GM12878 (cell line): ENCODE data around the gene DNAAF1. TPM values are rescaled to one million over a fixed set of nuclear protein-coding genes. Genes with fewer than 3 reads are reported as not detected.

Source experiments
- GATAD2B ChIP-seq: fragments of 450-650 bp; conservative IDR thresholded peaks from 2 replicates; pipeline ENCODE4 v1.6.1; 2017; ENCODE audit warnings: low read depth, mild to moderate bottlenecking, moderate library complexity
- PAX5 ChIP-seq: IDR thresholded peaks from 2 replicates; pipeline ENCODE4 v1.6.1; 2011; ENCODE audit warnings: low read depth, low read length, borderline replicate concordance
- SP1 ChIP-seq: IDR thresholded peaks from one replicate; pipeline ENCODE4 v1.6.1; 2011; ENCODE audit warnings: low read depth, low read length
- ZNF274 ChIP-seq: IDR thresholded peaks from one replicate; pipeline ENCODE4 v1.8.0; 2011; ENCODE audit not compliant: insufficient read length, insufficient read depth
- polyA plus RNA-seq, 11 experiments: library from polyadenylated mRNA; depleted of rRNA in 4 of 11; unstranded in 6 of 11; stranded (reverse) in 5 of 11; fragments of >200 nt; fragmentation: Nextera tagmentation in 4 of 11; fragmentation: Illumina TruSeq in 1 of 11; extraction: Ambion mirVana in 4 of 11; extraction: Trizol in 1 of 11; gene quantifications; 1 replicate in 1 of 11; 2 replicates in 10 of 11; pipeline versions ENCODE4 v1.2.1 to v1.2.3, GENCODE V29; 2011 to 2016; ENCODE audit warnings: inconsistent platforms in 2 of 11, missing spikeins in 2 of 11, low read depth in 1 of 11
- total RNA-seq, 4 experiments: library from RNA; depleted of rRNA in 3 of 4; stranded (reverse); fragments of >200 nt in 3 of 4; fragmentation: Illumina TruSeq in 1 of 4; extraction: Trizol in 1 of 4; gene quantifications; 2 replicates each; pipeline versions ENCODE4 v1.2.1 to v1.2.3, GENCODE V29; 2013 to 2021
- TF ChIP-seq, protein P1 (sequence below): fragments of 150-350 bp; IDR thresholded peaks from 2 replicates; pipeline ENCODE4 v1.6.1; 2016; ENCODE audit warnings: low read depth, low read length
- TF ChIP-seq, protein P2 (sequence below): fragments of 450-650 bp; IDR thresholded peaks from 2 replicates; pipeline ENCODE4 v1.6.1; 2018; ENCODE audit warnings: mild to moderate bottlenecking, low read depth, moderate library complexity; ENCODE audit not compliant: partially characterized antibody

The DNAAF1 gene
- total and polyA plus RNA-seq, 10 of the 15 experiments (the other 5 are each of a cell fraction or from before 2014, with no cell fraction given), result 0.02 to 0.76 (median 0.08) TPM; not detected in 6

DNA sequence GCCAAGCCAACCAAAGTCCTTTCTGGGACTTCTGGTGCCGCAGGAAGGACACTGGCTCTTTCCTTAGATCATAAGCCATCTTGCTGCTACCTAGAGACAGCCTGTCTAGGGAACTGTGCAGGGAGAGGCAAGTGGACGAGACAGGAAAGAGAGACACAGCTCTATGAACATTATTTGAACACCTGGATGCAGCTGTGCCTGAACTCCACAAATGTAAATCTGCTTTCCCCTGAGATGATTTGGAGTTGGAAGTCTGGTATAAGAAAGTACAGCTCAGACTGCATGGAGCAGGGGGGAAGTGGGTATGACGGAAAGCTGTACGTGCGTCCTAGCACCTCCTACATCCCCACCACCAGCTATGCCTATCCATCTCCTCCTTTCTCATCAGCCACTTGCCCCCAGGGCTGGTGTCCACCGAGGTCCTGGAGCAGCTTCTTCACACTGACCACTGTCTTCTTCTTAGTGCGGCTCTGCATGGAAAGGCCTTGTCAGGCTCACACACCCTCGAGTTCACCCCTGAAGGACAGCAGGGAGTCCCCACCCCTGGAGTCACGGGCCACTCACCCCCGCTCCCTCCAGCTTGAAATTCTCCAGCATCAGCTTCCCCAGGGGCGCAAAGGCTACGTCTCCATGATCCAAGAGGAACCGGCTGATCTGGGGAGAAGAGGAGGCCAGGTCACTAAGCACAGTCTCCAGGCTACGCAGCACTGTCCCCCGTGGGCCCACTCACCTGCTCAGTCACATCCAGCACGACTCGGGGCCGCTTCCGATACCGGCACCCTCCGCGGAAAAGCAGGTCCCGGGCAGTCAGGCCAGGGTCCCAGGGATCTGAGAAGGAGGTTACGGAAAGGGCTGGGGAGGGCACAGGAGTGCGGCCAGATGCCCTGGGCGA, 37.8 kb downstream of the DNAAF1 start (continued):
- TF ChIP-seq, protein P1, sequence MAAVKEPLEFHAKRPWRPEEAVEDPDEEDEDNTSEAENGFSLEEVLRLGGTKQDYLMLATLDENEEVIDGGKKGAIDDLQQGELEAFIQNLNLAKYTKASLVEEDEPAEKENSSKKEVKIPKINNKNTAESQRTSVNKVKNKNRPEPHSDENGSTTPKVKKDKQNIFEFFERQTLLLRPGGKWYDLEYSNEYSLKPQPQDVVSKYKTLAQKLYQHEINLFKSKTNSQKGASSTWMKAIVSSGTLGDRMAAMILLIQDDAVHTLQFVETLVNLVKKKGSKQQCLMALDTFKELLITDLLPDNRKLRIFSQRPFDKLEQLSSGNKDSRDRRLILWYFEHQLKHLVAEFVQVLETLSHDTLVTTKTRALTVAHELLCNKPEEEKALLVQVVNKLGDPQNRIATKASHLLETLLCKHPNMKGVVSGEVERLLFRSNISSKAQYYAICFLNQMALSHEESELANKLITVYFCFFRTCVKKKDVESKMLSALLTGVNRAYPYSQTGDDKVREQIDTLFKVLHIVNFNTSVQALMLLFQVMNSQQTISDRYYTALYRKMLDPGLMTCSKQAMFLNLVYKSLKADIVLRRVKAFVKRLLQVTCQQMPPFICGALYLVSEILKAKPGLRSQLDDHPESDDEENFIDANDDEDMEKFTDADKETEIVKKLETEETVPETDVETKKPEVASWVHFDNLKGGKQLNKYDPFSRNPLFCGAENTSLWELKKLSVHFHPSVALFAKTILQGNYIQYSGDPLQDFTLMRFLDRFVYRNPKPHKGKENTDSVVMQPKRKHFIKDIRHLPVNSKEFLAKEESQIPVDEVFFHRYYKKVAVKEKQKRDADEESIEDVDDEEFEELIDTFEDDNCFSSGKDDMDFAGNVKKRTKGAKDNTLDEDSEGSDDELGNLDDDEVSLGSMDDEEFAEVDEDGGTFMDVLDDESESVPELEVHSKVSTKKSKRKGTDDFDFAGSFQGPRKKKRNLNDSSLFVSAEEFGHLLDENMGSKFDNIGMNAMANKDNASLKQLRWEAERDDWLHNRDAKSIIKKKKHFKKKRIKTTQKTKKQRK, result no peak
- no peak for TF ChIP-seq GATAD2B
- no peak for TF ChIP-seq ZNF274
- no peak for TF ChIP-seq SP1
- TF ChIP-seq, protein P2, sequence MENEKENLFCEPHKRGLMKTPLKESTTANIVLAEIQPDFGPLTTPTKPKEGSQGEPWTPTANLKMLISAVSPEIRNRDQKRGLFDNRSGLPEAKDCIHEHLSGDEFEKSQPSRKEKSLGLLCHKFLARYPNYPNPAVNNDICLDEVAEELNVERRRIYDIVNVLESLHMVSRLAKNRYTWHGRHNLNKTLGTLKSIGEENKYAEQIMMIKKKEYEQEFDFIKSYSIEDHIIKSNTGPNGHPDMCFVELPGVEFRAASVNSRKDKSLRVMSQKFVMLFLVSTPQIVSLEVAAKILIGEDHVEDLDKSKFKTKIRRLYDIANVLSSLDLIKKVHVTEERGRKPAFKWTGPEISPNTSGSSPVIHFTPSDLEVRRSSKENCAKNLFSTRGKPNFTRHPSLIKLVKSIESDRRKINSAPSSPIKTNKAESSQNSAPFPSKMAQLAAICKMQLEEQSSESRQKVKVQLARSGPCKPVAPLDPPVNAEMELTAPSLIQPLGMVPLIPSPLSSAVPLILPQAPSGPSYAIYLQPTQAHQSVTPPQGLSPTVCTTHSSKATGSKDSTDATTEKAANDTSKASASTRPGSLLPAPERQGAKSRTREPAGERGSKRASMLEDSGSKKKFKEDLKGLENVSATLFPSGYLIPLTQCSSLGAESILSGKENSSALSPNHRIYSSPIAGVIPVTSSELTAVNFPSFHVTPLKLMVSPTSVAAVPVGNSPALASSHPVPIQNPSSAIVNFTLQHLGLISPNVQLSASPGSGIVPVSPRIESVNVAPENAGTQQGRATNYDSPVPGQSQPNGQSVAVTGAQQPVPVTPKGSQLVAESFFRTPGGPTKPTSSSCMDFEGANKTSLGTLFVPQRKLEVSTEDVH, result no peak
- TF ChIP-seq PAX5, result no peak
